A549 treated with CpdA at 1 μM for 4 hours (cell line): ENCODE measurements around the gene ZBTB18. TPM values are rescaled to one million over a fixed set of nuclear protein-coding genes. Genes with fewer than 3 reads are reported as not detected.

Experiments used
- total RNA-seq: library from RNA; stranded (reverse); fragments of 200-300 nt; extraction: Qiagen RNA extraction; gene quantifications from 5 replicates; pipeline ENCODE4 v1.2.3, GENCODE V29; 2022; ENCODE audit warnings: low read depth

Gene ZBTB18
- total RNA-seq = 3.9 to 5.1 TPM (median 4.6 TPM) in 5 replicates

DNA sequence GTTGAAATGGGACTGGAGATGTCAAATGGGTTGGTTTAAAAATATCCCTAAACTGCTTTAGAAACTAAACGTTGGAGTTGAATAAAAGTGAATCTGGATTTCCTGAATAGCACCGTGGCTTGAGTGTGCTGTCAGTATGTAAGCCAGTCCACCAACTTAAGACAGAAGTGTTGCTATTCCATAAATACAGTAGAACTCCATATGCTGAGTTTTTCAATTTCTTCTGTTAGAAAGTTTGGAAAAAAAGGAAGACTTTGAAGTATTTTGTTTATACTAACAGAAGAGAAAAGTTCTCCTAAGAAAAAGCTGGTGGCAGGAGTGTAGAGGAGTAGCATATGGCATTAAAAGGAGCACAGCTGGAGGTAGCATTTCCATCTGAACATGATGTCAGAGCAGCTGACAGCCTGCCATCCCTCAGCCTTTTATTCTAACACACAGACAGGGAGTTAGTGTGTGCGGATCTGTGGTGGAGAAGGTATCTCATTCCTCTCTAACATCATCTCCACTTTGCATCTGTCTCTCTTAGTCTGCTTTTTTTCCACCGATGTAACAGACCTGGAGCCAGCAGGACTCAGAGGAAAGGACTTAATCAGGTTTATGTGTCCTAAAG, at the start of gene ZBTB18:
ZBTB18 (plus strand) TSS at position 449 of the 610 bp plus-strand sequence; CDS start at position 598, 149 bp downstream.

Other genes with a start within 250 kb of the ZBTB18 start
- 19.5 to 25.2 TPM (median 23.5 TPM) in 5 replicates for gene AKT3, start 201.0 kb upstream of the ZBTB18 start, total RNA-seq